GM12892 (cell line): Measurements from ENCODE around the gene CTNND2.

Experiments
- POLR2A ChIP-seq: IDR thresholded peaks from 2 replicates; pipeline ENCODE4 v1.6.1; 2011; ENCODE audit warnings: low read depth, low read length, control low read depth
- POLR2AphosphoS5 ChIP-seq: IDR thresholded peaks from 2 replicates; pipeline ENCODE4 v1.6.1; 2011; ENCODE audit warnings: low read depth, low read length, control low read depth

DNA sequence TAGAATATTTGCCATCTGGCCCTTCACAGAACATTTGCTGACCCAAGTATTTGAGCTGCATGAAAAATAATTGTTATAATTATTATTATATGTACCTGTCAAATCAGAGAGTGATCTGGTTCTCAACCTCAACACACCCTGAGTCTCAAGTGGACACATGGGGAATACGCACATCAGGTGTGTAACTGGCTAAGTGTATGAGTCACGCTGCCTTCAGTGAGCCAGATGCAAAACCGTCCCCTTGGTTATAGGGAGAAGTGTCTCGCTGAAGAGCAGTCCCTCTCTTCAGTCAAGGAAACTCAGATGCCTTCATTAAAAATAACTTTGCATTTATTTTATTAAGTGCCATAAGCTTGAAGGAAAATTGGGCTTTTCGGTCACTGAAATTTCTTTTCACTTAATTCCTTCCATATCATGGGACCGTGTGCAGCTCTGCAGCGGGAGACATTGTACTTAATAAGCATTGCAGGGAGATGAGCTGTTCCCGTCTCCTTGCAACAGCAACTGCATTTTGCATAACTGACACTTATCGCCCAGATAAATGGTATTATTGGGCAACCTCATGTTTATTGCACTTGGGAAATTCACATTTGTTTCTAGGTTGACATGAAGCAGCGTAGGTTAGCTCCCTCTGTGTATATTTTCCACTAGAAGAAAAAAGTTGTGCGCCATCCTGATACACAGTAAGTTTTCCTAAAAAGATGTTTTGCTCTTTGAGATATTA lies 630.9 kb downstream of the CTNND2 start:
- TF ChIP-seq POLR2AphosphoS5 (no peak), POLR2A (no peak)
